COR-L47 (cell line): Measurements from ENCODE around the gene CDKAL1.

ENCODE experiments used
- DNase-seq: peaks from one replicate; lab custom pipeline; 2025; lab: John Stamatoyannopoulos, UW

CDKAL1 gene

DNA sequence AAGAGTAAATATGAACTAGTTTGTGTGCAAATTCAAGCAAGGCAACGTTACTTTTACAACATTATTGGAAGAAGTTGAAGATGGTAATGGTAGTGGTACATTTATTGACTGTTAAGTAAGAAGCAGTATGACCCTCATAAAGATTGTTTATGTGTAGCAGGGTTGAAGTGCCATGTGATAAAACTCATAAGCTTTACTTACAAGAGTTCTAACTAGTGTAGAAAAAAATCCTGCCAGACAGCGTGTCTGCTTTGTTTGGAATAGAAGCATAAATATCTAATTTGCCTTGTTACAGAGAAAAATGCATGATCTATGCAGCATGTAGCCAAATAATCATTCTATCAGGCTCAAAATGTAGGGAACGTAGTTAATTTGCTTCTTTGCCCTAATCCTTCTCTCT lies 608.5 kb downstream of the CDKAL1 start:
- DNase-seq = no peak

DNA sequence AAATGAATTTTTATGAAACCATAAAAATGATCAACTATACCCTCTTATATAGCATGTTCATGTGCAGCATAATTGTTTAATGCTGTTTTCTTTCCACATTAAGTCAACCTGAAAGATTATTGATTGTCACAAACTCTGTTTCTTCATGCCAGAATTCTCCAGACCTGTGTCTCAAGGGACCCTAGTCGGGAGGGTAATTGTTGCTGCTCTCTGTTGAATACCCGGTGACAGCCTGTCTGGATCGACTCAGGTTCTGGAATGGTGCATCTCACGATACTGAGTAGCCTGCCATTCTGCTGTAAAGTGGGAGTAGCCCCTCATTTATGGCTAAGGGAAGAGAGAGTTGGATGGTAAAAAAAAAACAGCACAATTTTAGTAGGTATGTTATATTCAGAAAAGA lies 609.4 kb downstream of the CDKAL1 start:
- DNase-seq = no peak

DNA sequence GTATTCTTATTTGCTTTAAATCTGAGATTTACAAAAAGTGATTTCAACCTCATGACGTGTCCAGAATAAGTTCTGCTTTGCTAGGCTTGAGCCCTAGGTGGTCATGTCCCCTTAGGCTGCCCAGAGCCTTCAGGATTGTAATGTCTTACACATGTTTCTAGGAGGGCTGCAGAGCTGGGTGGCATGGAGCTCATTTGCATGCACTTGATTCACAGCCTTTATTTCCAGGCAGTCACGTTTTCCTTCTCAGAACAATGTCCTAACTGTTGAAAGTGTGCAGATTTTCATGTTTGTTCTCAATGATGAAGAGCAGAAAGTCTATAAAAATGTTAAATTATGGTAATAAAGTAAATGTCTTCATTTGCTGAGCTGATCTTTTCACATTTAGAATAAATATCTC lies 610.7 kb downstream of the CDKAL1 start:
- DNase-seq = no peak

DNA sequence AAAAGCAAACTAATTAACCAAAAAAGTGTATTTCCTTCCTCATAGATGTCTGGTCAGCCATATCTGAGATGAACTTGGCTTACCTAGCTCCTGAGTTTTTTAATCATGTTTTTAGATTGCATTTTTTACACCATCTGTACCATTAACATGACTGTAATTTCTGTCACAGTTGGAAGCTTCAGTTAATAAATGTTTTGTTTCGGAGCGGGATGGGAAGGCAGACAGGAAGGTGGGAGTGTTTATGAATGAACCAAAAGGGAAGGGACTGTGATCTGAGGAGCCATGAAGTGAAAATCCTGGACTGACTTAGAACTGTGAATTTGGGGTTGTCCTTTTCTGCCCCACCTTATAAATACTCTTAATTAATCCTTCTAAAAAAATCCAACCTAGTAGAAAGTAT lies 613.7 kb downstream of the CDKAL1 start:
- DNase-seq = peak; percentile 48

GRCh38 chr6:21149470-21149869 lies 615.2 kb downstream of the CDKAL1 start:
- no peak for DNase-seq

- DNase-seq = no peak
Observed at GRCh38 chr6:21150667-21151066, 616.4 kb downstream of the CDKAL1 start.

DNA sequence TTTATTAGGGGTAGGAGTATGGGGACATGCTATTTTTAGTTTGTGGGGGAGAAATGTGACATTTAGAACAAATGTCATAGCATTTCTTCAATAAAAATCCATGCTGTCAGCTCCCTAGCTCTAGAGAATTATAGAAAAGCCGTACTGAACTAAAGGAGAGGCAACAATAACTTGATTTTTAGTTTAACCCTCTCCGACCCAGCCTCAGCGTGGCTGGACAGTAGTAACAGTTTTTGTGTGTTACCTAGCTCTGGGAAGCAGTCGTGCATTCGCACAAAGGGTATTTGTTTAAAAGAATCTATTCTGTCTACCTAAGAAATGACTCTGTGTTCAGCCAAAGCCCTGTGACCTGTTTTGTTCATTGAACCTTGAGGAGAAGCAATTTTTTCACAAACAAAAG lies 616.9 kb downstream of the CDKAL1 start:
- no peak for DNase-seq

GRCh38 chr6:21151530-21151929 lies 617.3 kb downstream of the CDKAL1 start:
- DNase-seq = no peak

GRCh38 chr6:21157186-21157929 lies 623.1 kb downstream of the CDKAL1 start:
- DNase-seq = no peak

DNA sequence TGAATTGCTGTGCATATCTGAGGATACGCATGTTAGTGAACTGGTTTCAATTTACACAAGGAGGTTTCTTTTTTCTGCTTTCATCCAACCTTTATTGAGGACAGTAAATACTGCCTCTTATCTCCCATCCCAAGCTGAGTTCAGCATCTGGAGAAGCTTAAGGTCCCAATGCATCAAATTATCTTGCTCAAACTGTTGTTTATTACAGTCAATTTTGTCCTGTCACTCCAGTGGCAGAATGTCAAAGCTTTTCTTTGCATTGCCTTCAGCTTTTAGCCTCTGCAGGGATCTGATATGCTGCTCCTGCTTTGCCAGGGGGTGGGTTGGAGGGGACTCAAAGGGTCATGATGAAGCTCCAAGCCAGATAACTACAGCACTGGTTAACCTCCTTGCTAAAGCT lies 623.9 kb downstream of the CDKAL1 start:
- no peak for DNase-seq

DNA sequence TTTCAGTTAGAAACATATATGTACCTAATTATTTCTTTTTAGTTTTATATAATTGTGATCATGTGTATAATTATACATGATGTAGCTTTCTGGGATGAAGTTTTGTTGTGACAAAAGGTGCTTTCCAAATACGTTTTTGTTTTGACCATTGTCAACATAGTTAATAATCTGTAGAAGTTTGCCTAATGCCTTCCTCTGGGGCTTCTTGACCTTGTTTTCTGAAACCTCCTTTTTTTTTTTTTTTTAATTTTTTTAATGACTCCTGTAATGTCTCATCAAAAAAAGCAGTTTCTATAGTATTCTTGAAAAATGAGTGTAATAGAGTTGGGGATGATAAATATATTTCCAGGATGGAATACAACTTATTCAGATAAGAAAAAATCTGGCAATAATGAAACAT lies 624.6 kb downstream of the CDKAL1 start:
- no peak for DNase-seq

GRCh38 chr6:21159465-21159864 lies 625.2 kb downstream of the CDKAL1 start:
- DNase-seq = no peak

- DNase-seq = no peak
Observed at GRCh38 chr6:21161707-21162106, 627.5 kb downstream of the CDKAL1 start.

DNA sequence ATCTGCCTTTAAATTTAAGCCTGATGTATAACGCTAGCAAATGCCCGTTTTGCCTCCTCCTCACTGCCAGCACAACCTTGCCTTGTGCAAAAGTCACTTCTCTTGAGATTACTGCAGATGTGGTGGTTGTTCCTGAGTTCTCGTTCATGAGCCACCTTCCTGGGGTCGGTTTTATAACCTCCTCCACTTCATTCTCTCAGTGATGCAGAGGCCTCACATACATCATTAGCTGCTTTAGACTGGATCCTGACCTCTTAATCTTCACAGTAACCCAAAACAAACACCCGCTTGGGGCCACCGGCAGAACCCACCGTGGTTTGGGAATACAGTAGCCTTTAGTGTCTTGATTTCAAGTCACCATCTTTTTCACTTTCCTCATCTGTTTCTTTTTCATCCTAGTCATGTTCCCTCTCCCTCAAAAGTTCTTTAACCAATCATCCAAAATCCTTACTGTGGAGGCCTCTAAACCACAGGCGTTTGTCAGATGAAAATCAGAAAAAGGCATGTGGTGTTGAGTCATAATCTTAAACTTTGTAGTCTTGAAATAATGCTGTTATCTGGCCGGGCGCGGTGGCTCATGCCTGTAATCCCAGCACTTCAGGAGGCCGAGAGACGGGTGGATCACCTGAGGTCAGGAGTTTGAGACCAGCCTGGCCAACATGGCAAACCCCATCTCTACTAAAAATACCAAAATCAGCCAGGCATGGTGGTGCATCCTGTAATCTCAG lies 629.0 kb downstream of the CDKAL1 start:
- no peak for DNase-seq

DNA sequence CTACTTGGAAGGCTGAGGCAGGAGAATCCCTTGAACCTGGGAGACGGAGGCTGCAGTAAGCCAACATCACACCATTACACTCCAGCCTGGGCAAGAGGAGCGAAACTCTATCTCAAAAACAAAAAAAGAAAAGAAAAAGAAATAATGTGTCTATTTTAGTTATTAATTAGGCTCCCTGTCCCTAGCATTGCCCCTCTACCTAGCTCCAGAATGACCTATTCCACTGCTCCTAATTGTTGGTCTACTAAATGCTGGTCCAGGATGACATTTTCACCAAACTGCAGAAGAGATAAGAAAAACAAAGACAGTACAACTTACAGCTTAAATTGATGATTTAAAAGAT lies 629.6 kb downstream of the CDKAL1 start:
- no peak for DNase-seq

GRCh38 chr6:21164768-21165326 lies 630.6 kb downstream of the CDKAL1 start:
- DNase-seq = no peak

GRCh38 chr6:21166754-21167153 lies 632.5 kb downstream of the CDKAL1 start:
- no peak for DNase-seq

DNA sequence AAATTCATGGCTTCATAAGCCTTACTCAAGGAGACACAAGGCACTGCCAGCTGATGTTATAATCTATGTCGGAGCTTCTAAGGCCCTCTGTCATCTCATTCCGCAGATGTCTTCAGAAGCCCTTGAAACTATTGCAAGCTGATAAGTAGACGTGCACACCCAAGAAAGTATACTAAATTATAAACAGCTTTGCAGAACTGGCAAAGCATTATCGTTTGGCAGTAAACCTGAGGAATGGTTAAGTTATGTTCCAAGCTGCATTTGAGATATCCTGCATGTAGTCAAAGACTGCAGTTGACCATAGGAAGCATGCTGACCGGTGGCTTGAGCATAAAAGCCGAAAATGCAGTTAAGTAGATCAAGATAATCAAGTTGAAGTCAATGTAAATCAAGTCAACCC lies 633.5 kb downstream of the CDKAL1 start:
- DNase-seq = no peak

DNA sequence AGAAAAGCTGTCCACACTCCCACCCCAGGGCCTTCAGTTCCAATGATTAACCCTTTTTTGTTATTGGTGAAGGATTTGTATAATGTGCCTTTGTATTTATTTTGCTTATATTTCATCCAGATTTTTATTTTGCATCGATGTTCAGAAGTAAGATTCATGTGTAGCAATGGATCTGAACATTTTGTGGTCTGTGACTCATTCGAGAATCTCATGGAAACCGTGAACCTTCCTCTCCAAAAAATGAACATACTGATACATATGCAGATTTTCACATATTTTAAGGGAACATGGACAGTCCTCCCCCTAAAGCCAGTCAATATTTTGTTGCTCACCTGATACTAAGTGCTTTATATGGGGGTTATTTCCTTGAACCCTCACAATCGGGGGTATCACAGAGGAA lies 637.5 kb downstream of the CDKAL1 start:
- no peak for DNase-seq

DNA sequence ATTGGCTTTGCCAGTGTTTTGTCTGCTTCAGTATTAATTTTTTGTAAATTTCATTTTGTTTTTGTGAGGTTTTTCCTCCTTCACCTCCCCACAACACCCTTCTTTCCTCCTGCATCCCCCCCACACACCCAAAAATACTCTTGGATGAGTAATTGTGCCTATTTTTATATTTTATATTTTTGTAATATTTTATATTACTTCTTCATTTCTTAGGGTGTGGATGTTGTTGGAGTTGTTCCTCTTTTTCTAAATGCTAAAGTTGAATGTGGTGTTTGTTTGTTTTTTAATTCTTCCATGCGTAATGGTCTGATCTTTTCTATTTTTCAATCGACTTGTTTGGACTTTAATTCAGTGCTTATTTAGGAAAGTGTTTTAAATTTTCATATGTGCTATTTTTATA lies 638.8 kb downstream of the CDKAL1 start:
- no peak for DNase-seq

- no peak for DNase-seq
Observed at GRCh38 chr6:21173678-21174077, 639.4 kb downstream of the CDKAL1 start.

DNA sequence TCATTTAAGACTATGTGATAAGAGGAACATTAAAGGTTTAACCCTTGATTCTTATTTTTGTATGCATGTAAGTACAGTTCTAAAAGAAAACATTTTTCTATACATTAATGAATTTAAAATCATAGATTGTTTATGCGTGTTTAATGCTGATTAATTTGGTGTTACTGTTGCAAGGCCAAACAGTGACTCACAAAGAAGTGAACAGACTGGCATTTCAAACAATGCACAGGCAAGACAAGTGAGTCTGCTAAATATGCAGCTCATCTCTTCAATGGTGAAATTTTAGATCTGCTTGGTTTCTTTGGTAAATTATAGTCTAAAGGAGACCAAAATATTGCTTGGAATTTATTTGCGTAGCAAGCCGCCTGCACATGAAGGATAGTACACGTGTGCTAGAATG lies 641.9 kb downstream of the CDKAL1 start:
- no peak for DNase-seq

GRCh38 chr6:21180155-21180554 lies 645.9 kb downstream of the CDKAL1 start:
- no peak for DNase-seq
